ENCODE measurements around the gene ZSCAN20.

GRCh38 chr1:33529957-33530356, 57.5 kb downstream of the ZSCAN20 start:
- TF ChIP-seq ARNTL (CRISPR knock-in tag; IDR thresholded peaks at IDR 0.05; ENCODE audit: borderline replicate concordance, low read depth) (no peak), TCF4 (CRISPR knock-in tag; IDR thresholded peaks at IDR 0.05; ENCODE audit: borderline replicate concordance) (no peak), RARB (CRISPR knock-in tag; IDR thresholded peaks at IDR 0.05) (no peak), ESRRG (CRISPR knock-in tag; IDR thresholded peaks at IDR 0.05) (no peak), POU6F1 (CRISPR knock-in tag; IDR thresholded peaks at IDR 0.05; ENCODE audit: borderline replicate concordance, low read depth) (no peak), PPARA (CRISPR knock-in tag; IDR thresholded peaks at IDR 0.05; ENCODE audit: borderline replicate concordance) (no peak), PATZ1 (CRISPR knock-in tag; IDR thresholded peaks at IDR 0.05; ENCODE audit: borderline replicate concordance) (no peak), ZFP30 (CRISPR knock-in tag; IDR thresholded peaks at IDR 0.05) (no peak), OSR1 (CRISPR knock-in tag; IDR thresholded peaks at IDR 0.05) (no peak), ZFP3 (CRISPR knock-in tag; IDR thresholded peaks at IDR 0.05) (no peak), TOX (CRISPR knock-in tag; IDR thresholded peaks at IDR 0.05; ENCODE audit: borderline replicate concordance) (no peak), ZNF70 (CRISPR knock-in tag; IDR thresholded peaks at IDR 0.05) (no peak), SNAI2 (CRISPR knock-in tag; IDR thresholded peaks at IDR 0.05) (no peak)

Measured in SK-N-SH treated with all-trans-retinoic acid at 6 μM for 48 hours (cell line).